ENCODE results near the gene ANP32A.

ANP32A gene

DNA sequence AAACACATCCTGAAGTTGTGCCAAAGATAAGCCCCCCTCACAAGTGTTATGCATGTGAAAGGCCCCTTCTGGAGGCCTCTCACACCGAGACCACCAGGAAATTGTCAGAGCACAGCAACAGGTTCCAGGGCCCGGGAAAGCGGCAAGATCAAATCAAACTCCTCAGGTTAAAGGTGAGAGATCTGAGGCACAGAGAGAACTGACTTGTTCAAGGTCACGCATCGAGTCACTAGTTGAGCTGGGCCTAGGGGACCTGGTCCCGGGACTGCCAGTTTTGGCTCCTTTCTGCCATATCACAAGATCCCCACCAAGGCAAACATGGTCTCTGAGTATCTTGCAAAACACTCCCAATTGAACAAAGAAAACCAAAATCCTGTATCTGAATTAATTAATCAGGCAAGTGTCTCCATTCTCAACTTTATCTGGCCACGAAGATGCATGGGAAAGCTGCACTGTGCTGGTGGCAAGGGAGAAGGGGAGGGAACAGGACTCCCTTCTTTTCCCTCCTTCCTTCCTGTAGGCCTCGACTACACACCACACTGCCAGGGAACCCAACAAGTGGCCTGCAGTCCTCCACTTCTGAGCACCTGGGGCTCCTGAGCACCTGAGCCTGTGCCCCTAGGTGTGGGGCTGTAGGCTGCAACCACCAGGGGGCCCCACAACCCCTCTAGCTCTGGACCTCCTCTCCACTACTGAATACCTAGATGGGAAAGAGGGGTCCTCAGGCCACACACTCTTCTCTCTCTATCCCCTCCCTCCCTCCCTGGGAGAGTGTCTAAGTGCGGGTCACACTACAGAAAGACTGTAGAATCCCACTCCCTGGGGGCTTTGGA is 37.3 kb downstream of the ANP32A start:
- Histone ChIP-seq H3K9ac (ENCODE audit: low read depth in 1 of 2, low read length in 2 of 2) (no peak overlapping the region), H3K27ac (ENCODE audit: low read depth in 2 of 2, low read length in 2 of 2) (no peak overlapping the region), H3K9me3 (ENCODE audit: control insufficient read depth in 2 of 2, low read length in 2 of 2) (no peaks in the 10 kb centered on the region), H3K27me3 (ENCODE audit: control insufficient read depth in 2 of 2, insufficient read depth in 2 of 2, low read length in 2 of 2) (no peaks in the 10 kb centered on the region), H3K4me1 (ENCODE audit: control insufficient read depth in 2 of 2, insufficient read depth in 2 of 2, low read length in 2 of 2) (peaks cover 7 to 16% of the 10 kb centered on the region in 2 donors), H3K4me3 (ENCODE audit: low read length in 2 of 2) (no peak overlapping the region), H3K36me3 (ENCODE audit: control insufficient read depth in 2 of 2, insufficient read depth in 2 of 2, low read length in 2 of 2) (peaks cover 37 to 58% of the 10 kb centered on the region in 2 donors)

DNA sequence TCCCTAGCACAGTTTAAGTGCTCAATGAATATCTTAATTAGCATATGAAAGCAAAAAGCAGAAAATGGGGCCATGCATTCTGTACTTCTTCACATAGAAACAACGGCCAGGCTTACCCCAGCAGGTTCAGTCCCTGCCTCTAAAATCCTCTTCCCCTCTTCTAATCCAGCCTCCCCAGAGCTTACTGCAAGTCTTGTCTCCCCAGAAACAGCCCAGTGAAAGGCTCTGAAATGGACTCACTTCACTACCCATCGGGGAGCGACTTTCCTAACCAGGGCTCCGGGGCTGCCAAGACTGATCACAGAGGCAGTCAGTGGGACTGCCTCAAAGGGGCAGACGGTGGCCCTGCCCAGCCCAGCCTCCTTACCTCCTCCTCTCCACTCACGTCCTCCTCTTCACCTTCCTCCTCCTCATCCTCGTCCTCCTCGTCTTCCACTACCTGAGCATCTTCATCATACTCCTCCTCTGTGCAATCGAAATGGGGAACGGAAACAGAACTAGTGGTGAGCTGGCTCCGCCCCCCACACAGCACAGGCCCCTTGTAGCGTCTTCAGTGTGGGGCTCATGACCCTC is 38.0 kb downstream of the ANP32A start:
- peaks cover under 1 to 9% of the 10 kb centered on the region in 2 donors for H3K4me1 ChIP-seq (ENCODE audit: control insufficient read depth in 2 of 2, insufficient read depth in 2 of 2, low read length in 2 of 2)
- H3K36me3 ChIP-seq (ENCODE audit: control insufficient read depth in 2 of 2, insufficient read depth in 2 of 2, low read length in 2 of 2), result peaks cover 37 to 63% of the 10 kb centered on the region in 2 donors
- H3K4me3 ChIP-seq (ENCODE audit: low read length in 2 of 2), result no peak overlapping the region
- H3K27ac ChIP-seq (ENCODE audit: low read depth in 2 of 2, low read length in 2 of 2), result no peak overlapping the region
- no peak overlapping the region for H3K9ac ChIP-seq (ENCODE audit: low read depth in 1 of 2, low read length in 2 of 2)
- no peaks in the 10 kb centered on the region for H3K9me3 ChIP-seq (ENCODE audit: control insufficient read depth in 2 of 2, low read length in 2 of 2)
- no peaks in the 10 kb centered on the region for H3K27me3 ChIP-seq (ENCODE audit: control insufficient read depth in 2 of 2, insufficient read depth in 2 of 2, low read length in 2 of 2)

DNA sequence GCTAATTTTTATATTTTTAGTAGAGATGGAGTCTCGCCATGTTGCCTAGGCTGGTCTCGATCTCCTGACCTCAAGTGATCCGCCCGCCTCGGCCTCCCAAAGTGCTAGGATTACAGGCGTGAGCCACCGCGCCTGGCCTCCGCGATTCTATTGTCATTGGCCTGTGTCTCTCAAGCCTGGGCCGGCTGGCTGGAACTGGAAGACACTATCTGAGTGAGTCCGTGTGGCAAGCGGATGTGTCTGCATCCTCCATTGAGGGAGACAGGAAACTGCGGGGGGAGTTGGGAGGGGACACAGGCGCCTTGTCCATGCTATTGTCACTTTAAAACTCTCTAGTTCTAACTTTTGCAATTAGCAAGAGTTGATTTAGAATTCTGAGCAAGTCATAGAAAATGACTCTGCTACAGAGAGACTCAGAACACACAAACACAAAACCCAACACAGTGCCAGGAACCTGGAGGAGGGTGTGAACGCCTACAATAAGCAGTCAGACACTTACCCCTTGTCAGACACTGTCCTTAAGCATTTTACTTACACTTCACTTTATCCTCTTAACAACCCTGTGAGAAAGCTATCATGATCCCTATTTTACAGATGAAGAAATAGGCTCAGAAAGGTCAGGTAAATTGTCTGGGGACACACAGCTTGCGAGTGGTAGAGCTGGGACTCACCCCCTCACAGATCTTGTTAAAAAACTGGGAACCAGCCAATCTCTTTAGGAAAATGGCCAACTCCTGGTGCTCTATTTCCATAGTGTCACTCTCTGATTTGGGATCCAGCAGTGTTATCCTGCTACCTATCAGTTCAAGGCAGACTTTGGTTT is 38.7 kb downstream of the ANP32A start:
- Histone ChIP-seq H3K36me3 (ENCODE audit: control insufficient read depth in 2 of 2, insufficient read depth in 2 of 2, low read length in 2 of 2) (peaks cover 36 to 61% of the 10 kb centered on the region in 2 donors), H3K4me1 (ENCODE audit: control insufficient read depth in 2 of 2, insufficient read depth in 2 of 2, low read length in 2 of 2) (peaks cover 0 to 4% of the 10 kb centered on the region in 2 donors), H3K9ac (ENCODE audit: low read depth in 1 of 2, low read length in 2 of 2) (no peak overlapping the region), H3K4me3 (ENCODE audit: low read length in 2 of 2) (no peak overlapping the region), H3K27me3 (ENCODE audit: control insufficient read depth in 2 of 2, insufficient read depth in 2 of 2, low read length in 2 of 2) (no peaks in the 10 kb centered on the region), H3K9me3 (ENCODE audit: control insufficient read depth in 2 of 2, low read length in 2 of 2) (no peaks in the 10 kb centered on the region), H3K27ac (ENCODE audit: low read depth in 2 of 2, low read length in 2 of 2) (peak overlapping the region; percentile 12 to 18)

DNA sequence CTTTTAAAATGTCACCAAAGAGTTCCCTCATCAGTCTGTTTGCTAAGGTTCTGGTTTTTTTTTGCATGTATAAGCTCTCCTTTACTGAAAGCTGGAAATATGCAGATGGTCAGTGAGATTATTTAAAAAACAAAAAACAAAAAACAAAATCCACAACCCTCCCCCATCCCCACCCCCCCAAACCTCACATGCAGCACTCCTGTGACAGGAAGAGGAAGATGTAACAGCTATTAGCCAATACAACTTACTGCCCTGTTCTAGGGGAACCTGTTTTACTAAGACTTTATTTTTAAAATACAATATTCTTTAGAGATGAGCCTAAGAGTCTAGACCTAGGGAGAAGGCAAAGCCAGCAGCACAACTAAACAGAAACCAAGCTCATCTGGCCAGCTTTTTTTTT is 39.5 kb downstream of the ANP32A start:
- Histone ChIP-seq H3K27me3 (ENCODE audit: control insufficient read depth in 2 of 2, insufficient read depth in 2 of 2, low read length in 2 of 2) (no peaks in the 10 kb centered on the region), H3K9me3 (ENCODE audit: control insufficient read depth in 2 of 2, low read length in 2 of 2) (no peaks in the 10 kb centered on the region), H3K4me3 (ENCODE audit: low read length in 2 of 2) (no peak overlapping the region), H3K9ac (ENCODE audit: low read depth in 1 of 2, low read length in 2 of 2) (no peak overlapping the region), H3K4me1 (ENCODE audit: control insufficient read depth in 2 of 2, insufficient read depth in 2 of 2, low read length in 2 of 2) (peaks cover 0 to 1% of the 10 kb centered on the region in 2 donors), H3K36me3 (ENCODE audit: control insufficient read depth in 2 of 2, insufficient read depth in 2 of 2, low read length in 2 of 2) (peaks cover 31 to 58% of the 10 kb centered on the region in 2 donors), H3K27ac (ENCODE audit: low read depth in 2 of 2, low read length in 2 of 2) (peak overlapping the region in 1 of 2 donors; percentile 12)

DNA sequence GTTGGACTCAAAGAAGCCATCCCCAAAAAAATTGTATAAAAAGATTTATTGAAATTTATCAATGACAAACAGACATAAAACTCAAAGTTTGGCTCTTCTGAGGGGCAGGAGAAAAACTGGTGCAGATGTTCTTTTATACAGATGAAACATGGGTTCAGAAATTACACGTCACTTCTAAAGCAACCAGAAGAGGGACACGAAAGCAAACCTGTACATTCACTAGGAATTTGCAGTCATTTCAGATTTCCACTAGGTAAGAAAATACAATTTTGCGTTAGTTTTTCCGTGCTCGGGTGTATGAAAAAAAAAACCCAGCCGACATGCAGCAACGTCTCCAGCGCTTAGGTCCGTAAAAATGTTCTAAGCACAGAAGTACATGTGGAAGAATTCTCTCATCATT is 41.8 kb downstream of the ANP32A start:
- H3K36me3 ChIP-seq (ENCODE audit: control insufficient read depth in 2 of 2, insufficient read depth in 2 of 2, low read length in 2 of 2), result peaks cover 22 to 40% of the 10 kb centered on the region in 2 donors
- no peaks in the 10 kb centered on the region for H3K27me3 ChIP-seq (ENCODE audit: control insufficient read depth in 2 of 2, insufficient read depth in 2 of 2, low read length in 2 of 2)
- H3K27ac ChIP-seq (ENCODE audit: low read depth in 2 of 2, low read length in 2 of 2), result no peak overlapping the region
- H3K9ac ChIP-seq (ENCODE audit: low read depth in 1 of 2, low read length in 2 of 2), result no peak overlapping the region
- peaks cover 0 to 2% of the 10 kb centered on the region in 2 donors for H3K4me1 ChIP-seq (ENCODE audit: control insufficient read depth in 2 of 2, insufficient read depth in 2 of 2, low read length in 2 of 2)
- no peaks in the 10 kb centered on the region for H3K9me3 ChIP-seq (ENCODE audit: control insufficient read depth in 2 of 2, low read length in 2 of 2)
- H3K4me3 ChIP-seq (ENCODE audit: low read length in 2 of 2), result no peak overlapping the region

DNA sequence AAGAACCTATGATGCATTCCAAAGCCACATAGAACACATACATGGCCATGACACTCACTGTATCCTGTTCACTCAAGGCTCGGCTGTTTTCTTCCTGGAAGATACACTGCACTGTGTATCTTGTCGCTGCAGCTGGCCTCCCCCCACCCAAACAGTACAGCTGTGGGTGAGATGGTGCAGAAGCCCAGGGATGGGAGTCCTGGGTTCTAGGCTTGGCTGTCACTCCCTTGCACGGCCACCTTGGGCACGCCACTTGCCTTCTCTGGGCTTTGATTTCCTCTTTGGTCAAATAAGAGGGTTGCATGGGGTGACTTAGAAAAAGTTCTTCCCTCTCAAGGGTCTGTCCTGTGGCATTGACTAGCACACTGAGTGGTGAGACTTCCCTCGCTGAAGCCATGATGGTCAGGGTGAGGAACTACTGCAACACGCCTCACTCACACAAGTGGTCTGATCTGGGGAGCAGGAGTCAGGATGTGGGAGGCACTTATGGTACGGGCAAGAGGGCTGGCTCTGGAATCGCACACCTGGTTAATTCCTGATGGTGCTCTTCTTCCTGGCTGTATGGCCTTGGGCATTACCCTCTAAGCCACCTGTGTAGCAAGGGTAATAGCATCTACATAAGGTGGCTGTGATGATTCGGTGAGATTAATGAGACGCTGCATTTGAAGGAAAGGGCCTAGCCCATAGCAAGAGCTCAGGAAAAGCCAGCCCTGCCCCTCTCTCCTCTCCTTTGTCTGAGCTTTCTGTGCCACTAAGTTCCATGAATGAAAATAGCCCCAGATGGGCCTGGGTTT is 44.0 kb downstream of the ANP32A start:
- Histone ChIP-seq H3K9ac (ENCODE audit: low read depth in 1 of 2, low read length in 2 of 2) (no peak overlapping the region), H3K4me3 (ENCODE audit: low read length in 2 of 2) (no peak overlapping the region), H3K36me3 (ENCODE audit: control insufficient read depth in 2 of 2, insufficient read depth in 2 of 2, low read length in 2 of 2) (peaks cover 12 to 29% of the 10 kb centered on the region in 2 donors), H3K9me3 (ENCODE audit: control insufficient read depth in 2 of 2, low read length in 2 of 2) (no peaks in the 10 kb centered on the region), H3K27me3 (ENCODE audit: control insufficient read depth in 2 of 2, insufficient read depth in 2 of 2, low read length in 2 of 2) (no peaks in the 10 kb centered on the region), H3K4me1 (ENCODE audit: control insufficient read depth in 2 of 2, insufficient read depth in 2 of 2, low read length in 2 of 2) (peaks cover 0 to 2% of the 10 kb centered on the region in 2 donors), H3K27ac (ENCODE audit: low read depth in 2 of 2, low read length in 2 of 2) (no peak overlapping the region)

DNA sequence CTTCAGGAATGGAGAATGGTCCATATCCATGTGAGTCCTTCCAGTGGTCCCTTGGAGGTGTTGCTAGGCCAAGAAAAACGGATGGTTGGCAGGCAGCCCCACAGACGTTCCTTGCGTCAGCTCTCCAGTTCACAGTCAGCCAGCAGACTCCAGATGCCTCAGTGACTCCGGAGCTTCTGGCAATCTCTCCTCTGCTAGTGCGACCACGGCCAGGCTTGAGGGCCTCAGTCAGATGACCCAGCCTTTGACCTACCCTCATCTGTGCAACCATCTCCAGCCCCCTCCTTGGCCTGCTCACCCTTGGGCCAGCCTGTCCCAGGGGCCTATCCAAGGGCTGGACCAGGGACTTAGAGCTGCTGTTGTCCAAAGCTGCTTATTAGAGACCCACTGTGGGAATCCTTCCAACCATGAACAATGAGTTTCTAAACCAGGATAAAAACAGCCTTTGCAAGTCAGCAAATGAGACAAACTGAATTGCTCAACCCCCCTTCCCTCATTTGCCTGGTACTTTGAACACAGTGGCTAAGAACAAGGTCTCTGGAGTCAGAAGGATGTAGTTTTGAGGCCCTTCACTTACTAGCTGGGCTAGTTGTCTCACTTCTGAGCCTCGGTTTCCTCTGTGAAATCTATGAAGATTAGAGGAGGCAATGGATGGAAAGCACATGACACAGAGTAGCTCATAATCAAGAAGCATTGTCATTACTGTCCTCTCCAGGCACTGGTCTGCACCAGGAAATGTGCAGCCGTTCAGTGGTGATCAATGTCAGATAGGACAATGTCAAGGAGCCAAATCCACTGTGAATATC is 44.8 kb downstream of the ANP32A start:
- Histone ChIP-seq H3K27ac (ENCODE audit: low read depth in 2 of 2, low read length in 2 of 2) (no peak overlapping the region), H3K9me3 (ENCODE audit: control insufficient read depth in 2 of 2, low read length in 2 of 2) (no peaks in the 10 kb centered on the region), H3K4me3 (ENCODE audit: low read length in 2 of 2) (no peak overlapping the region), H3K36me3 (ENCODE audit: control insufficient read depth in 2 of 2, insufficient read depth in 2 of 2, low read length in 2 of 2) (peaks cover 12 to 26% of the 10 kb centered on the region in 2 donors), H3K4me1 (ENCODE audit: control insufficient read depth in 2 of 2, insufficient read depth in 2 of 2, low read length in 2 of 2) (peaks cover 0 to 2% of the 10 kb centered on the region in 2 donors), H3K27me3 (ENCODE audit: control insufficient read depth in 2 of 2, insufficient read depth in 2 of 2, low read length in 2 of 2) (no peaks in the 10 kb centered on the region), H3K9ac (ENCODE audit: low read depth in 1 of 2, low read length in 2 of 2) (no peak overlapping the region)

DNA sequence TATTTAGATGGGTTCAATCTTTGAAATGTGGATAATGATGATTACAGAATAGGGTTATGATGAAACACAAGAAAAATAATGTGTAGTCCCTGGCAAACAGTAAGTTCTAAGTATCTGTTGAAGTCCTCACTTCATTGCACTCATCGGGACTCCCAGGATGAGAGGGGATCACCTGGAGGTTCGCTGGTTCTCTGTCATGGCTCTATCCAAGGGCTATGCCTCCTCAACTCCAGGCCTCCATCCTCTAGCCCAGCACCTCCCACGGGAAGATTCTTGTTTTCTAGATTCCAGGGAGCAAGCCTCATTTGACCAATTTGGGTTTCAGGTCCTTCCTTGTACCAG is 45.5 kb downstream of the ANP32A start:
- H3K27me3 ChIP-seq (ENCODE audit: control insufficient read depth in 2 of 2, insufficient read depth in 2 of 2, low read length in 2 of 2), result no peaks in the 10 kb centered on the region
- no peak overlapping the region for H3K4me3 ChIP-seq (ENCODE audit: low read length in 2 of 2)
- no peaks in the 10 kb centered on the region for H3K9me3 ChIP-seq (ENCODE audit: control insufficient read depth in 2 of 2, low read length in 2 of 2)
- H3K27ac ChIP-seq (ENCODE audit: low read depth in 2 of 2, low read length in 2 of 2), result no peak overlapping the region
- no peak overlapping the region for H3K9ac ChIP-seq (ENCODE audit: low read depth in 1 of 2, low read length in 2 of 2)
- peaks cover 0 to 2% of the 10 kb centered on the region in 2 donors for H3K4me1 ChIP-seq (ENCODE audit: control insufficient read depth in 2 of 2, insufficient read depth in 2 of 2, low read length in 2 of 2)
- peaks cover 8 to 19% of the 10 kb centered on the region in 2 donors for H3K36me3 ChIP-seq (ENCODE audit: control insufficient read depth in 2 of 2, insufficient read depth in 2 of 2, low read length in 2 of 2)

DNA sequence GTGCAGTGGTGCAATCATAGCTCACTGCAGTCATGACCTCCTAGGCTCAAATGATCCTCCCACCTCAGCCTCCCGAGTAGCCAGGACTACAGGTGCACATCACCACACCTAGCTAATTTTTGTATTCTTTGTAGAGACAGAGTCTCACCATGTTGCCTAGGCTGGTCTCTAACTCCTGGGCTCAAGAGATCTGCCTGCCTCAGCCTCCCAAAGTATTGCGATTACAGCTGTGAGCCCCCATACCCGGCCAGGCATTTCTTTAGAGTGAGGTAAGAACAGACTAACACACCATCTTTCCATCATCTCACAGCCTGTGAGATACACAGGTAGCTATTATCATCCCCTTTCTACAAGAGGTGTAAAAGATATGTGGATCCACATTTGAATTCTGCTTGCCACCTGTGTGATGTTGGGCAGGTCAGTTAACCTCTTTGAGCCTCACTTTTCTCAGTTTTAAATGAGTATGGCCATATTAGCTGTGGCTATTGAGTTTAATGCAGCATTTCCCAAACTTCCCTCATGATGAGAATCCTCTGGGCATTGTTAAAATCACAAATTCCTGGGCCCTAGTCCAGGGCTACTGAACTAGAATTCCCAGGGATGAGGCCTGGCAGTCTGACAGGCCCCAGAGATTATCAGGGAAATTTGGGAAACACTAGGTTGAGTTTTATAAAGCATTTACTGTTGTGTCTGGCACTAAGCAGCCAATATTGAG is 46.0 kb downstream of the ANP32A start:
- peaks cover 5 to 16% of the 10 kb centered on the region in 2 donors for H3K36me3 ChIP-seq (ENCODE audit: control insufficient read depth in 2 of 2, insufficient read depth in 2 of 2, low read length in 2 of 2)
- H3K9ac ChIP-seq (ENCODE audit: low read depth in 1 of 2, low read length in 2 of 2), result no peak overlapping the region
- H3K27me3 ChIP-seq (ENCODE audit: control insufficient read depth in 2 of 2, insufficient read depth in 2 of 2, low read length in 2 of 2), result no peaks in the 10 kb centered on the region
- peaks cover 0 to 2% of the 10 kb centered on the region in 2 donors for H3K4me1 ChIP-seq (ENCODE audit: control insufficient read depth in 2 of 2, insufficient read depth in 2 of 2, low read length in 2 of 2)
- H3K9me3 ChIP-seq (ENCODE audit: control insufficient read depth in 2 of 2, low read length in 2 of 2), result no peaks in the 10 kb centered on the region
- H3K4me3 ChIP-seq (ENCODE audit: low read length in 2 of 2), result no peak overlapping the region
- no peak overlapping the region for H3K27ac ChIP-seq (ENCODE audit: low read depth in 2 of 2, low read length in 2 of 2)
